ENCODE data around the gene BACE1. TPM values are rescaled to one million over a fixed set of nuclear protein-coding genes. Genes with fewer than 3 reads are reported as not detected.
"Not testable (repeated sequence)": the region's sequence is repeated elsewhere in the genome, so short reads cannot be mapped to it uniquely, and the experiment has no call there.

The BACE1 gene
- total and polyA plus RNA-seq, 4 donors: 34.8 to 99.5 (median 74.1) TPM

DNA sequence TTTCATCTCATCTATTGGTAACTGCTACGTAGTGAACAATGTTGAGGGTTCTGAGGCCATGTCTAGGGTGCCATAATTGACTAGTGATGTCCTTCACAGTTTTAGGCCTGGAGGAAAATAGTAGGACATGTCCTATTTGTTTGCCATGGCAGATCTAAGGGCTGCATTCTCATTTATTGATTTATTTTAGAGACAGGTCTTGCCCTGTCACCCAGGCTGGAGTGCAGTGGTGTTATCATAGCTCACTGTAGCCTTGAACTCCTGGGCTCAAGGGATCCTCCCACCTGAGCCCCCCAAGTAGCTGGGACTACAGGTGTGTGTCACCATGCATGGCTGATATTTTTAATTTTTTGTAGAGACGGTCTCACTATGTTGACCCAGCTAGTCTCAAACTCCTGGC, 16.8 kb upstream of the BACE1 start:
- Histone ChIP-seq H3K36me3 (ENCODE audit: control insufficient read depth, insufficient read depth, low read length) (peaks cover 15% of the 10 kb centered on the region), H3K4me3 (ENCODE audit: low read depth, low read length) (no peak overlapping the region), H3K27me3 (ENCODE audit: control insufficient read depth, insufficient read depth, low read length) (no peaks in the 10 kb centered on the region), H3K4me1 (ENCODE audit: control insufficient read depth, insufficient read depth, low read length) (peaks cover 18% of the 10 kb centered on the region), H3K9me3 (ENCODE audit: control insufficient read depth, insufficient read depth, low read length) (no peaks in the 10 kb centered on the region), H3K27ac (ENCODE audit: low read depth, low read length) (no peak overlapping the region)
- DNase-seq (ENCODE audit: low read depth in 4 of 6, low spot score in 6 of 6): no peak
- WGBS (ENCODE audit: insufficient coverage): 42% methylated on average over 2 of the region's 2 CpGs

DNA sequence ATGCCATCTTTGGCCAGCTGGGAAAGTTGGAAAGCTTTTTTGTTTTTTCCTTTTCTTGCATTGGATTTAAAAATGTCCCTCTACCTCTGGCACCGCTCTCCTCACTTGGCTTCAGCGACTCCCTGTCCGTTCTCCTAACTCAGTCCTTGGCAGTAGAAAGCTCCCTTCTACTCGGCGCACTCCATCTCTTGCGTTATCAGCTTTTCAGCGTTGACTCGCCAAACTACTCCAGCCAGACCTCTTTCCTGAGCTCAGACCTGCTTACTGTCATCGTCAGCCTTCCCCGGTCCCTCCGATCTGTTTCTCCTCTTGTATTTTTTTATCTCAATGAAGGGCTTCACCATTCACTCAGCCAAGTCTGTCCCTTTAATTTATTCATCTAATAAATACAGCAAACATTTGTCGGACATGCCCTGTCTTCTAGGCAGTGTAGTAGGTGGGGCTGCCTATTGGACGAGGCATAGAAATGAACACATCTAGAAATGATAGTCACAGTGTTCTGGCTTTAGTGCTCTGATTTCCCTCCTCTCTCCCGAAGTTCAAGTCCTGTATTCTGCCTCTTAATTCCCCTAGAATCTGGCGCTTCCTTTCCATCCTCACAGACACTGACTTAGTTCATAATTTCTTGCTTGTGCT, 12.4 kb upstream of the BACE1 start:
- H3K36me3 ChIP-seq (ENCODE audit: control insufficient read depth, insufficient read depth, low read length): peaks cover 2% of the 10 kb centered on the region
- H3K4me3 ChIP-seq (ENCODE audit: low read depth, low read length): peak overlapping the region; percentile 92
- H3K27ac ChIP-seq (ENCODE audit: low read depth, low read length): peak overlapping the region; percentile 96
- WGBS (ENCODE audit: insufficient coverage): 13% methylated on average over 12 of the region's 15 CpGs
- peaks cover 18% of the 10 kb centered on the region for H3K4me1 ChIP-seq (ENCODE audit: control insufficient read depth, insufficient read depth, low read length)
- no peaks in the 10 kb centered on the region for H3K27me3 ChIP-seq (ENCODE audit: control insufficient read depth, insufficient read depth, low read length)
- no peaks in the 10 kb centered on the region for H3K9me3 ChIP-seq (ENCODE audit: control insufficient read depth, insufficient read depth, low read length)
- DNase-seq (ENCODE audit: low read depth in 4 of 6, low spot score in 6 of 6): peak in 2 of 6 donors; percentile 22 to 61

GRCh38 chr11:117327567-117328374, 11.7 kb upstream of the BACE1 start, which contains the start of gene CEP164:
Gene CEP164 (plus strand): TSS chr11:117327854. CDS start chr11:117338587, 10,733 bp downstream.
- Histone ChIP-seq H3K27me3 (ENCODE audit: control insufficient read depth, insufficient read depth, low read length) (no peaks in the 10 kb centered on the region), H3K4me3 (ENCODE audit: low read depth, low read length) (peak within 1 kb of the TSS; percentile 92), H3K9me3 (ENCODE audit: control insufficient read depth, insufficient read depth, low read length) (no peaks in the 10 kb centered on the region), H3K27ac (ENCODE audit: low read depth, low read length) (peak within 1 kb of the TSS; percentile 96), H3K4me1 (ENCODE audit: control insufficient read depth, insufficient read depth, low read length) (peaks cover 18% of the 10 kb centered on the region), H3K36me3 (ENCODE audit: control insufficient read depth, insufficient read depth, low read length) (peaks cover 2% of the 10 kb centered on the region)
- peak; percentile 84 to 99 (median 92) for DNase-seq (ENCODE audit: low read depth in 4 of 6, low spot score in 6 of 6)
- WGBS (ENCODE audit: insufficient coverage): 0% methylated on average over 63 of the region's 64 CpGs

- not testable (repeated sequence) for DNase-seq (ENCODE audit: low read depth in 4 of 6, low spot score in 6 of 6); H3K27me3 ChIP-seq (ENCODE audit: control insufficient read depth, insufficient read depth, low read length); H3K9me3 ChIP-seq (ENCODE audit: control insufficient read depth, insufficient read depth, low read length); H3K36me3 ChIP-seq (ENCODE audit: control insufficient read depth, insufficient read depth, low read length)
- H3K27ac ChIP-seq (ENCODE audit: low read depth, low read length): peak overlapping the region; percentile 96
- H3K4me3 ChIP-seq (ENCODE audit: low read depth, low read length): peak overlapping the region; percentile 92
- H3K4me1 ChIP-seq (ENCODE audit: control insufficient read depth, insufficient read depth, low read length): peaks cover 18% of the 10 kb centered on the region
- WGBS (ENCODE audit: insufficient coverage): 0% methylated on average over 2 of the region's 5 CpGs
These were observed 11.2 kb upstream of the BACE1 start for GRCh38 chr11:117327255-117327566.

DNA sequence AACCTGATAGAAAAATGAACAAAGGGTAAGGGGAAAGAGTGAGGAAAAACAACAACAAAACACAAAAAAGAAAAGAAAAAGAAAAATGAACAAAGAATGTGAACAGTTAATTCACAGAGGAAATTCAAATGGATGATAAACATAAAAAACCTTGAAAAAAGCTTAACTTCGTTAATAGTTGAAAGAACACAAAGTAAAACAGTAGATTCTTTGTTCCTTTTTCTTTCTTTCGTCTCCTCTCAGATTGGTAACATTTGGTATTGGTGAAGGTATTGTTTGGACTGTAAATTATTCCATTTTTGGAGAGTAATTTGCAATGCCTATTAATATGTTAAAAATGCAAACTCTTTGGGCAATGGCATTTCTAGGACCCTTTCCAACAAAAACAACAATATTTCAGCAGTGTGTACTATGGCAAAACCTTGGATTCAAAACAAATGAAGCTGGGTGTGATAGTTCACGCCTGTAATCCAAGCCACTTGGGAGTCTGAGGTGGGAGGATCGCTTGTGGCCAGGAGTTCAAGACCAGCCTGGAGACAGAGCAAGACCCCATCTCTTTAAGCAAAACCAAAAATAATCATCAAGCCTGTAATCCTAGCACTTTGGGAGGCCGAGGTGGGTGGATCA, 3.3 kb upstream of the BACE1 start:
- WGBS (ENCODE audit: insufficient coverage): 100% methylated on average over 1 of the region's 5 CpGs
- no peak overlapping the region for H3K4me3 ChIP-seq (ENCODE audit: low read depth, low read length)
- peaks cover 22% of the 10 kb centered on the region for H3K4me1 ChIP-seq (ENCODE audit: control insufficient read depth, insufficient read depth, low read length)
- DNase-seq (ENCODE audit: low read depth in 4 of 6, low spot score in 6 of 6): peak in 1 of 6 donors; percentile 7
- H3K27me3 ChIP-seq (ENCODE audit: control insufficient read depth, insufficient read depth, low read length): no peaks in the 10 kb centered on the region
- peaks cover 3% of the 10 kb centered on the region for H3K36me3 ChIP-seq (ENCODE audit: control insufficient read depth, insufficient read depth, low read length)
- H3K9me3 ChIP-seq (ENCODE audit: control insufficient read depth, insufficient read depth, low read length): no peaks in the 10 kb centered on the region
- H3K27ac ChIP-seq (ENCODE audit: low read depth, low read length): no peak overlapping the region

- no peaks in the 10 kb centered on the region for H3K9me3 ChIP-seq (ENCODE audit: control insufficient read depth, insufficient read depth, low read length)
- no peaks in the 10 kb centered on the region for H3K27me3 ChIP-seq (ENCODE audit: control insufficient read depth, insufficient read depth, low read length)
- H3K4me1 ChIP-seq (ENCODE audit: control insufficient read depth, insufficient read depth, low read length): peaks cover 27% of the 10 kb centered on the region
- no peak overlapping the region for H3K4me3 ChIP-seq (ENCODE audit: low read depth, low read length)
- 96% methylated on average over 4 of the region's 7 CpGs for WGBS (ENCODE audit: insufficient coverage)
- H3K36me3 ChIP-seq (ENCODE audit: control insufficient read depth, insufficient read depth, low read length): peaks cover 4% of the 10 kb centered on the region
- no peak overlapping the region for H3K27ac ChIP-seq (ENCODE audit: low read depth, low read length)
- no peak for DNase-seq (ENCODE audit: low read depth in 4 of 6, low spot score in 6 of 6)
These were observed 2.7 kb upstream of the BACE1 start for GRCh38 chr11:117318738-117319137.

GRCh38 chr11:117315285-117316196, 515 bp downstream of the BACE1 start:
- no peaks in the 10 kb centered on the region for H3K9me3 ChIP-seq (ENCODE audit: control insufficient read depth, insufficient read depth, low read length)
- peak in 1 of 6 donors; percentile 41 for DNase-seq (ENCODE audit: low read depth in 4 of 6, low spot score in 6 of 6)
- H3K27ac ChIP-seq (ENCODE audit: low read depth, low read length): peak overlapping the region; percentile 33
- H3K36me3 ChIP-seq (ENCODE audit: control insufficient read depth, insufficient read depth, low read length): peaks cover 11% of the 10 kb centered on the region
- under 1% methylated on average over 60 of the region's 62 CpGs for WGBS (ENCODE audit: insufficient coverage)
- H3K27me3 ChIP-seq (ENCODE audit: control insufficient read depth, insufficient read depth, low read length): no peaks in the 10 kb centered on the region
- peak overlapping the region; percentile 68 for H3K4me3 ChIP-seq (ENCODE audit: low read depth, low read length)
- H3K4me1 ChIP-seq (ENCODE audit: control insufficient read depth, insufficient read depth, low read length): peaks cover 27% of the 10 kb centered on the region

- H3K4me1 ChIP-seq (ENCODE audit: control insufficient read depth, insufficient read depth, low read length): peaks cover 27% of the 10 kb centered on the region
- no peaks in the 10 kb centered on the region for H3K9me3 ChIP-seq (ENCODE audit: control insufficient read depth, insufficient read depth, low read length)
- peak overlapping the region; percentile 68 for H3K4me3 ChIP-seq (ENCODE audit: low read depth, low read length)
- no peaks in the 10 kb centered on the region for H3K27me3 ChIP-seq (ENCODE audit: control insufficient read depth, insufficient read depth, low read length)
- 18% methylated on average over 10 of the region's 10 CpGs for WGBS (ENCODE audit: insufficient coverage)
- DNase-seq (ENCODE audit: low read depth in 4 of 6, low spot score in 6 of 6): no peak
- no peak overlapping the region for H3K27ac ChIP-seq (ENCODE audit: low read depth, low read length)
- H3K36me3 ChIP-seq (ENCODE audit: control insufficient read depth, insufficient read depth, low read length): peaks cover 11% of the 10 kb centered on the region
These were observed 1.2 kb downstream of the BACE1 start for GRCh38 chr11:117314840-117315239.

All from spinal cord (tissue), 10 donors.